Subcutaneous adipose tissue (tissue), 4 donors: ENCODE measurements around the gene MTCH1. TPM values are rescaled to one million over a fixed set of nuclear protein-coding genes. Genes with fewer than 3 reads are reported as not detected.

Experiments
- total RNA-seq, 4 donors: library from RNA; depleted of rRNA; stranded (reverse); fragments of >200 nt; gene quantifications; one replicate each; pipeline ENCODE4 v1.1.0, GENCODE V29; 2016
- TF ChIP-seq, protein P1 (sequence below): fragments of 450-650 bp; IDR thresholded peaks from one replicate; pipeline ENCODE4 v1.5.1; 2016; ENCODE audit warnings: low read depth, mild to moderate bottlenecking, control low read depth, antibody characterized with exemption, moderate library complexity

The MTCH1 gene
- total RNA-seq, 4 donors from 2014 or later: 153 to 224 (median 196) TPM

DNA sequence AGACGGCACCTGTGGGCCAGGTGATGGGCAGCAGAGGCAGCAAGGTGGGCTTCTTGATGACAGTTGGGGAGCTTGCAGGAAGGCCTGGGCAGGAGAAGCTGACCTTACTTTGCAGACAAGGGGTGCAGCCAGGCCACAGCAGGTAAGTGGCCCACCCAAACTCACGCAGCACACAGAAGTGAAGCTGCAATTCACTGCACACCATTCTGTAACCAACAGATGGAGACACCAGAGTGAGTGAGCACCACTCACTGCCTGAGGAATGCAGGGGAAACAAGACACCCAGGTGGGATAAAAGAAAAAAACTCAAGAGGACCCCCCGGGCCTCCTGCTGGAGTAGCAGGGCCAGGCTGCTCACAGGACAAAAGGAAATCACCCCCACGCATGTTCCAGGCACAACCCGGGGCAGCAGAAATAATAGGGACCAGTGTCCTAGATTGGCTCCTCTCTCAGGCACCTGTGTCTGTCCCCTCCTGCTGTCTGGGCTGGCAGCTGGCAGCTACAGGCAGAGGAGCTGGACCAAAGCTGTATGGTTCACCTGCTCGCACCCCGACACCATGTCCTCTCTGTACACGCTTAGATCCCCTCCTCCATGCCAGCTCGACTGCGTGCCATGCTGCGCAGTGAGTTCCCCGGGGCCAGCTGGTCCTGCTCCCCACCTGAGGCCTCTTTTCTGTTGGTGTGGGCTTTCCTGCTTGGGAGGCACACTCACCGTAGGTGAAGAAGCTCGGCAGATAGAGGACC is 4.9 kb downstream of the MTCH1 start:
- TF ChIP-seq, protein P1, sequence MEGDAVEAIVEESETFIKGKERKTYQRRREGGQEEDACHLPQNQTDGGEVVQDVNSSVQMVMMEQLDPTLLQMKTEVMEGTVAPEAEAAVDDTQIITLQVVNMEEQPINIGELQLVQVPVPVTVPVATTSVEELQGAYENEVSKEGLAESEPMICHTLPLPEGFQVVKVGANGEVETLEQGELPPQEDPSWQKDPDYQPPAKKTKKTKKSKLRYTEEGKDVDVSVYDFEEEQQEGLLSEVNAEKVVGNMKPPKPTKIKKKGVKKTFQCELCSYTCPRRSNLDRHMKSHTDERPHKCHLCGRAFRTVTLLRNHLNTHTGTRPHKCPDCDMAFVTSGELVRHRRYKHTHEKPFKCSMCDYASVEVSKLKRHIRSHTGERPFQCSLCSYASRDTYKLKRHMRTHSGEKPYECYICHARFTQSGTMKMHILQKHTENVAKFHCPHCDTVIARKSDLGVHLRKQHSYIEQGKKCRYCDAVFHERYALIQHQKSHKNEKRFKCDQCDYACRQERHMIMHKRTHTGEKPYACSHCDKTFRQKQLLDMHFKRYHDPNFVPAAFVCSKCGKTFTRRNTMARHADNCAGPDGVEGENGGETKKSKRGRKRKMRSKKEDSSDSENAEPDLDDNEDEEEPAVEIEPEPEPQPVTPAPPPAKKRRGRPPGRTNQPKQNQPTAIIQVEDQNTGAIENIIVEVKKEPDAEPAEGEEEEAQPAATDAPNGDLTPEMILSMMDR: no peak

DNA sequence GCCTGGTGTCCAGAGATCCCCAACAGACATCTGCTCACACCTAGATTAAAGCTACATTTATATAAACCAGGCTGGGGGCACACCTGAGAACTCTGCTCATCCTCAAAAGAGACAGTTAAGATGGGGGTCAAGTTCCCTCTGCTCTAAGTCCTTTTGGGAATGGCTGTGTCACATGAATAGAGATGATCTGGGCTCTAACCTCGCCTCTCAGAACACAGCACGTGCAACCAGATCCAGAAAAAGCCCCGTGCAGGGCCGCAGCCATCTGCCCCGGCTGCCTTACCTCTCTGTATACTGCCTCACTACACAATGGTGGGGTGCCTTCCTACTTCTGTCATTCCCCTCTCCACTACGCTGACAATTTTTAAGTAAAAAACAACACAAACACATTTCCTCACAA is 5.9 kb downstream of the MTCH1 start:
- TF ChIP-seq, protein P1: no peak

DNA sequence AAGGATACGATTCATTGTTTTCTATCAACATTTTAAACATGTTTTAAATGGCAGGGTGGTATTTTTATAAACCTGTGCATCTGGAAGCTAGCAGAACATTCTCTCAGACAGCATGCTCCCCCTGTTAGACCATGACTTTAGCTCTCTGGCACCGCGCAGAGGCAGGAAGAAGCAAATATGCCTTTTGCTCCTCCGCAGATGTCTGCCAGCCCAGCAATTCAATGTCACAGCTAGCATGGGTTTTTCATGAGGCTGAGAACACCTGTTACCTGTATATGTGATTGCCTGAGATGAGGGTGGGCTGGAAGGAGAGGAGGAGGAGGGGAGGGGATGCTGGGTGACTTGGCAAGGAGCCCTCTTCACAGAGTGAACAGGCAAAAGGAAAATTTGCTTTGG is 6.7 kb downstream of the MTCH1 start:
- TF ChIP-seq, protein P1: no peak

DNA sequence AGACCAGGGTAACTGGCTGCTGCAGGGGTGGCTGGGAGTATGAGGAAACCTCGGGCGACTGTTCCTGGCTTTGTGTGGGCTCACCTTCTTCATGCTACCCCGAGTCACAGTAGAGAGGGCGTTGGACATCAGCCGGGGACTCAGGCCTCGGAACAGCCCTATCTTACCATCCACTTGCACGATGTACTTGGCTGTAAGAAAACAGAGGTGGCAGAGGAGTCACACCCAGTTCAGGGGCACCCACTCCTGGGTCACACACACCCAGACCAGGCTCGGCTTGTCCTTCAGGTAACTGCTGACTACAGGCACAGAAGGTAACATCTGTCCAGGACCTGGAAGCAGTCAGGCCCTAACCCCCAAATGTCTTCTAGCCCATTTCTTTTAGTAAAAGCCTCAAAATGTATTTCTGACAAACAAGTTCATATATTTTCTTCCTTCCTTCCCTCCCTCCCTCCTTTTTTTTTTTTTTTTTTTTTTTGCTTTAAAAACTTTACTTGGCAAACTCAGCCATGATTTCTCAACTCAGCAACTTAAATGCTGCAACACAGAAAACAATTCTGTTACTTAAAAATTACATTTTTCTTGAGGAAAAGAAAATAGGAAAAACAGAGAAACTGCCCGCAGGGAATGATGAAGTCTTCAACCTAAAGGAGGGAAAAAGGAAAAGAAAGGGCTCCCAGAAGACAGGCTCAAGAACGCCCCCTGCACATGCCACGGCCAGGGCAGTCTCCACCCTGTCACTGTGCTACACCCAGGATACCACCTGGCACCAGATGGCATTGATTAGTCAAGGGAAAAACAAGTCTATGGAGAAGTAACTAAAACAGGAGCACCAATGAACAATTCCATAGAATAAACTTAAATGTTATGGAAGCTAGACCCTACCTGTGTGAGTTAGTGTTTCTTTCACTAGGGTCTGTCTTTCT is 7.3 kb downstream of the MTCH1 start:
- TF ChIP-seq, protein P1: no peak

DNA sequence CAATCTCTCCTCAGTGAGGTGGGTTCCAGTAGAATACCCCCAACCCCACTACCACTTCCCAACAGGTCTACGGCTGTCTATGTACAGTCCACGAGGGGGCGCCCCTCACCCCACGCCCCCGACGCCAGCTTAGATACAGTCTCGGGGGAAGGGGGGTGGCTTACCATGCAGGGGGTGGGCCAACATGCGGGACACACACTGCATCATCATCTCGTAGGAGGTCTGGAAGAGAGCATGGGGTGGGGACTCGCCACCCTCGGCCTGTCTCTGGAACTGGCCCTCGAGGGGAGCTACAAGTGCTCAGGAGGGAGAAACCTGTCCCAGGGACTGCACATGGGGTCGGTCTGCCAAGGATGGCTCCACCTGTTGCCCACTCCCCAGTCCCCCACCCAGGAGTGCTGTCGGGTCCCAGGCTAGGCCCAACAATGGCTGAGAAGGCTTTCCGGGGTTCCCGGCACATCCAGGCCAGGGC is 8.5 kb downstream of the MTCH1 start:
- TF ChIP-seq, protein P1: no peak

DNA sequence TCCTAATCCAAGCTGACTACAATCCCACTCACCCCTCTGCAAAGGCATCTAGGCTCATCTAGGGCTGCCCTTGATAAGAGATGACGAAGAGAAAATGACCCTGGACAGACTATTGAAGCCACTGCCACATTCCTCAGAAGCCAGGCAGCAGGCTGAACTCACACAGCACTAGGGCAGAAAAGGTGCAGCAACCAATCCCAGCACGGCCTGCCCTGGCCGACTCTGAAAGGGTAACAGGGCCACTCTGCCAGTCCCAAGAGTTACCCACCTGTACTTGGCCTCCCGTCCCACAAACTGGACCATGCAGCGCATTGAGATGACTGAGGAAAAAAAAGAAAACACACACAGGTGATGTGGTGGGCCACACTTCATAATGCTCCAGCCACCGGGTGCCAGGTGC is 9.1 kb downstream of the MTCH1 start:
- TF ChIP-seq, protein P1: no peak

DNA sequence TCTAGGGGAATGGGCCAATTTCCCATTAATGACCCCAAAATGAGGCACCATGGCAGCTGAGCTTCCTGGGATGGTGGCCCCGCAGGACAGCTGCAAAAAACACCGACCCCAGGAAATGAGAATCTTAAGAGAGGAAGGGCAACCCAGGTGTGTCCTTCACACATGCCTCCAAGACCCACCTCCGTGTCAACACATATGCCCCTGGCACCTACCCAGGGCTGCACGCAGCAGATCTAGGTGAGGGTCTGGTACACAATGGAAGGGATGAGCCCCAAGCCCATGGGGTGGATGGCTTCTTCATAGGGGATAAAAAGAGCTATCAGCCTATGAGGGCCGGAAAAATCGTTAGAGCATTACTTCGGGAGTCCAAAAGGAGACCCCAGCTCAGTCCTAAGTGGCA is 9.5 kb downstream of the MTCH1 start:
- TF ChIP-seq, protein P1: no peak
